Measurements from ENCODE around the gene TMEM247. TPM values are rescaled to one million over a fixed set of nuclear protein-coding genes. Genes with fewer than 3 reads are reported as not detected.

TMEM247 gene
- total RNA-seq, 1 experiment from 2014 or later = not detected

DNA sequence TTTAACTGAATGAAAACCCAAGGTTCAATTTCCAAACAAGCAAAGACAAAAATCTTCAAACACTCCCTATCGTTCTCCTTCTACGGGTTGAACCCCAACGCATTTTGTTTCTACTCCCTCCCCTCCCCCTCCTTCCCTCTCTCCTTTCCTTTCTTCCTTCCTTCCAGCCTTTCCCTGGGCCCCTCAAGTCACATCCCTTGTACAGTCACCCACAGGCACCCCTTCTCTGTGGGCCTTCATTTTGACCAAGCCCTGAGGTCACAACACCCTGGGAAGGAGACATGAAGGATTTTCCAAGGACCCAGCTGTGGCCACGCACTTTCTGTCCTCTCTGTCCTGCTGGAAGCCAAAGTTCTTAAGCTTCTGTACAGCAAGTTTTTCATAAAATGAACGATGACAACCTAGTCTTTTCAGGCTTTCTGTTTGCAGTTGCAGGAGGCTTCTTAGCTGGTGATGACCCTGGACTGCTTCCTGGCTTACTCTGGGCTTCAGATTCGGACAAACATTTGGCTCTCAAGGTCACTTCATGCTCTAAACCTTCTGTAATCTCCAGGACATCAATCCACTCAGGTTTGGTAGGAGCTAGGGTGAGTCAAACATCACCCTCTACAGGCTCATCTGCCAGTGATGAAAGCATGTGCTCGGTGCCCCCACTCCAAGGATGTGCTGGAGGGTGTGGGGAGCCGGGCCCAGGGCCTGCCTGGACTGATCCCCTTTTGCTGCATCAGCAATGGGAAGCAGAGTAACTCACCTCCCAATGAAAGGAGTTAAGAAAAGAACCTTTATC, 25.5 kb downstream of the TMEM247 start:
- Histone ChIP-seq H3K14ac (ENCODE audit: insufficient read depth, low read length) (no peak overlapping the region), H3K79me2 (ENCODE audit: insufficient read depth, low read length) (no peaks in the 10 kb centered on the region; the same call in 1 of the 2 replicates), H2AFZ (ENCODE audit: low read length) (no peak overlapping the region), H3K4ac (ENCODE audit: low read depth, low read length) (no peak overlapping the region), H3T11ph (ENCODE audit: low read length) (no peak overlapping the region), H3K4me2 (ENCODE audit: insufficient read depth, insufficient read length, low read length) (no peak overlapping the region), H3K27me3 (ENCODE audit: insufficient read depth, low read length) (no peaks in the 10 kb centered on the region), H2BK20ac (ENCODE audit: low read depth, low read length, poor library complexity, severe bottlenecking) (no peak overlapping the region), H3K27ac (ENCODE audit: insufficient read length, low read depth, low read length) (no peak overlapping the region), H2BK12ac (ENCODE audit: insufficient read length, low read depth, low read length) (no peak overlapping the region), H2AK5ac (ENCODE audit: insufficient read length, low read length) (no peak overlapping the region), H4K8ac (replicated peaks; ENCODE audit: insufficient read length, low read depth, low read length) (no peak overlapping the region), H3K23ac (ENCODE audit: insufficient read length, low read depth, low read length) (no peak overlapping the region), H2BK15ac (ENCODE audit: low read depth, low read length) (no peak overlapping the region), H3K18ac (ENCODE audit: insufficient read length, low read depth, low read length) (no peak overlapping the region), H3K4me1 (ENCODE audit: insufficient read depth, low read length) (peaks cover 3% of the 10 kb centered on the region; the same call in 1 of the 2 replicates), H3K9ac (ENCODE audit: extremely low read depth, insufficient read length, low read length) (no peak overlapping the region), H2BK120ac (ENCODE audit: low read depth, low read length, poor library complexity, severe bottlenecking) (no peak overlapping the region), H2BK5ac (ENCODE audit: insufficient read length, low read length) (no peak overlapping the region), H4K20me1 (ENCODE audit: control insufficient read depth, insufficient read depth, insufficient read length) (no peaks in the 10 kb centered on the region), H3K79me1 (ENCODE audit: insufficient read depth, low read depth, low read length, poor library complexity, severe bottlenecking) (no peaks in the 10 kb centered on the region), H3K9me3 (ENCODE audit: control insufficient read depth, low read depth, low read length) (no peaks in the 10 kb centered on the region), H3K23me2 (ENCODE audit: insufficient read length, low read depth, low read length, poor library complexity, severe bottlenecking) (peaks cover 3% of the 10 kb centered on the region), H3K56ac (ENCODE audit: insufficient read length, low read depth, low read length) (no peak overlapping the region), H4K91ac (ENCODE audit: insufficient read length, low read depth, low read length) (no peak overlapping the region), H4K5ac (ENCODE audit: insufficient read length, low read depth, low read length) (no peak overlapping the region)
- Mint-ChIP-seq H3K9me3 (no peaks in the 10 kb centered on the region), H3K27me3 (ENCODE audit: low read depth) (peaks cover 15% of the 10 kb centered on the region), H3K4me3 (no peak overlapping the region), H3K36me3 (ENCODE audit: insufficient read depth in 1 of 3, low read depth in 3 of 3) (no peaks in the 10 kb centered on the region), H3K4me1 (peaks cover 29 to 30% of the 10 kb centered on the region in 2 experiments), H3K27ac (no peak overlapping the region)
- no peak for DNase-seq
- WGBS (ENCODE audit: extremely low coverage, insufficient read length, low lambda C conversion rate) = no CpG with 5 or more reads among the region's 8 CpGs
- TF ChIP-seq, protein P1, sequence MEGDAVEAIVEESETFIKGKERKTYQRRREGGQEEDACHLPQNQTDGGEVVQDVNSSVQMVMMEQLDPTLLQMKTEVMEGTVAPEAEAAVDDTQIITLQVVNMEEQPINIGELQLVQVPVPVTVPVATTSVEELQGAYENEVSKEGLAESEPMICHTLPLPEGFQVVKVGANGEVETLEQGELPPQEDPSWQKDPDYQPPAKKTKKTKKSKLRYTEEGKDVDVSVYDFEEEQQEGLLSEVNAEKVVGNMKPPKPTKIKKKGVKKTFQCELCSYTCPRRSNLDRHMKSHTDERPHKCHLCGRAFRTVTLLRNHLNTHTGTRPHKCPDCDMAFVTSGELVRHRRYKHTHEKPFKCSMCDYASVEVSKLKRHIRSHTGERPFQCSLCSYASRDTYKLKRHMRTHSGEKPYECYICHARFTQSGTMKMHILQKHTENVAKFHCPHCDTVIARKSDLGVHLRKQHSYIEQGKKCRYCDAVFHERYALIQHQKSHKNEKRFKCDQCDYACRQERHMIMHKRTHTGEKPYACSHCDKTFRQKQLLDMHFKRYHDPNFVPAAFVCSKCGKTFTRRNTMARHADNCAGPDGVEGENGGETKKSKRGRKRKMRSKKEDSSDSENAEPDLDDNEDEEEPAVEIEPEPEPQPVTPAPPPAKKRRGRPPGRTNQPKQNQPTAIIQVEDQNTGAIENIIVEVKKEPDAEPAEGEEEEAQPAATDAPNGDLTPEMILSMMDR (conservative IDR thresholded peaks at IDR 0.05) = no peak

Data from H9 (cell line).